Activated T-helper 17 cell treated with anti-CD3 and anti-CD28 coated beads, Interleukin-2, amount 50 U/mL, for 72 hours (primary cell): ENCODE data around the gene QSOX1. TPM values are rescaled to one million over a fixed set of nuclear protein-coding genes. Genes with fewer than 3 reads are reported as not detected.
"Not testable (repeated sequence)": the region's sequence is repeated elsewhere in the genome, so short reads cannot be mapped to it uniquely, and the experiment has no call there.

Experiments used
- ATAC-seq: fragments of 150-1000 bp; cut with Tn5 transposase; replicated peaks from 2 replicates; pipeline ENCODE4 v1.10.0; 2021; ENCODE audit warnings: mild to moderate bottlenecking, moderate library complexity
- H3K27ac Mint-ChIP-seq: one replicate; pipeline ENCODE4 v1.8.0; 2022; ENCODE audit warnings: mixed read lengths
- H3K27me3 Mint-ChIP-seq: one replicate; pipeline ENCODE4 v1.8.0; 2022; ENCODE audit warnings: mixed read lengths
- H3K36me3 Mint-ChIP-seq: one replicate; pipeline ENCODE4 v1.8.0; 2022; ENCODE audit warnings: low read depth, mild to moderate bottlenecking, mixed read lengths
- H3K4me1 Mint-ChIP-seq: one replicate; pipeline ENCODE4 v1.8.0; 2022; ENCODE audit warnings: mixed read lengths
- H3K4me3 Mint-ChIP-seq: one replicate; pipeline ENCODE4 v1.8.0; 2022; ENCODE audit warnings: mild to moderate bottlenecking, mixed read lengths
- H3K9me3 Mint-ChIP-seq: one replicate; pipeline ENCODE4 v1.8.0; 2022; ENCODE audit warnings: mixed read lengths
- total RNA-seq, 2 donors: library from RNA; stranded (reverse); gene quantifications; one replicate each; pipeline ENCODE4 v1.2.3, GENCODE V29; 2022

Gene QSOX1
- total RNA-seq, 2 donors from 2014 or later, result 41.6 to 46.8 TPM

GRCh38 chr1:180196436-180197003, 41.9 kb downstream of the QSOX1 start:
- Mint-ChIP-seq H3K4me3 (no peak overlapping the region), H3K36me3 (peaks cover 15% of the 10 kb centered on the region), H3K9me3 (no peaks in the 10 kb centered on the region), H3K27me3 (no peaks in the 10 kb centered on the region), H3K27ac (no peak overlapping the region), H3K4me1 (no peaks in the 10 kb centered on the region)
- no peak for ATAC-seq

GRCh38 chr1:180197231-180197630, 42.6 kb downstream of the QSOX1 start:
- no peak overlapping the region for H3K4me3 Mint-ChIP-seq
- no peaks in the 10 kb centered on the region for H3K4me1 Mint-ChIP-seq

GRCh38 chr1:180198196-180198595, 43.5 kb downstream of the QSOX1 start:
- no peak for ATAC-seq
- no peaks in the 10 kb centered on the region for H3K4me1 Mint-ChIP-seq
- peaks cover 15% of the 10 kb centered on the region for H3K36me3 Mint-ChIP-seq

More at GRCh38 chr1:180197231-180197630, 42.6 kb downstream of the QSOX1 start:
- Mint-ChIP-seq H3K27me3 (no peaks in the 10 kb centered on the region), H3K9me3 (no peaks in the 10 kb centered on the region), H3K27ac (no peak overlapping the region), H3K36me3 (peaks cover 15% of the 10 kb centered on the region)
- ATAC-seq, result no peak

GRCh38 chr1:180198611-180199010, 43.9 kb downstream of the QSOX1 start:
- no peaks in the 10 kb centered on the region for H3K4me1 Mint-ChIP-seq
- H3K4me3 Mint-ChIP-seq, result no peak overlapping the region
- no peak for ATAC-seq
- no peak overlapping the region for H3K27ac Mint-ChIP-seq
- H3K36me3 Mint-ChIP-seq, result peaks cover 13% of the 10 kb centered on the region
- H3K9me3 Mint-ChIP-seq, result no peaks in the 10 kb centered on the region
- H3K27me3 Mint-ChIP-seq, result no peaks in the 10 kb centered on the region

More at GRCh38 chr1:180198196-180198595, 43.5 kb downstream of the QSOX1 start:
- Mint-ChIP-seq H3K4me3 (no peak overlapping the region), H3K27me3 (no peaks in the 10 kb centered on the region), H3K27ac (no peak overlapping the region), H3K9me3 (no peaks in the 10 kb centered on the region)

- no peaks in the 10 kb centered on the region for H3K9me3 Mint-ChIP-seq
- H3K27me3 Mint-ChIP-seq, result no peaks in the 10 kb centered on the region
- H3K4me3 Mint-ChIP-seq, result no peak overlapping the region
- no peaks in the 10 kb centered on the region for H3K4me1 Mint-ChIP-seq
- H3K36me3 Mint-ChIP-seq, result peaks cover 10% of the 10 kb centered on the region
- H3K27ac Mint-ChIP-seq, result no peak overlapping the region
- no peak for ATAC-seq
Measured at GRCh38 chr1:180199018-180199417, 44.3 kb downstream of the QSOX1 start.

GRCh38 chr1:180201451-180202200, 47.0 kb downstream of the QSOX1 start:
- H3K27me3 Mint-ChIP-seq, result no peaks in the 10 kb centered on the region
- no peaks in the 10 kb centered on the region for H3K4me1 Mint-ChIP-seq
- ATAC-seq, result no peak
- peak overlapping the region; percentile 72 for H3K27ac Mint-ChIP-seq
- no peaks in the 10 kb centered on the region for H3K36me3 Mint-ChIP-seq
- no peaks in the 10 kb centered on the region for H3K9me3 Mint-ChIP-seq
- no peak overlapping the region for H3K4me3 Mint-ChIP-seq

- not testable (repeated sequence) for H3K27me3 Mint-ChIP-seq, H3K9me3 Mint-ChIP-seq, H3K27ac Mint-ChIP-seq, H3K4me3 Mint-ChIP-seq, H3K4me1 Mint-ChIP-seq, H3K36me3 Mint-ChIP-seq
- peak; percentile 65 for ATAC-seq
Measured at GRCh38 chr1:180202588-180202987, 47.9 kb downstream of the QSOX1 start.

- H3K4me1 Mint-ChIP-seq, result no peaks in the 10 kb centered on the region
- H3K27me3 Mint-ChIP-seq, result no peaks in the 10 kb centered on the region
Measured at GRCh38 chr1:180204231-180204630, 49.6 kb downstream of the QSOX1 start.

GRCh38 chr1:180206581-180206980, 51.9 kb downstream of the QSOX1 start:
- Mint-ChIP-seq H3K27ac (no peak overlapping the region), H3K36me3 (no peaks in the 10 kb centered on the region), H3K27me3 (peaks cover under 1% of the 10 kb centered on the region), H3K4me3 (no peak overlapping the region), H3K9me3 (no peaks in the 10 kb centered on the region), H3K4me1 (no peaks in the 10 kb centered on the region)
- no peak for ATAC-seq

More at GRCh38 chr1:180204231-180204630, 49.6 kb downstream of the QSOX1 start:
- no peaks in the 10 kb centered on the region for H3K9me3 Mint-ChIP-seq
- no peaks in the 10 kb centered on the region for H3K36me3 Mint-ChIP-seq
- no peak for ATAC-seq
- H3K27ac Mint-ChIP-seq, result no peak overlapping the region
- H3K4me3 Mint-ChIP-seq, result no peak overlapping the region

GRCh38 chr1:180208264-180208663, 53.6 kb downstream of the QSOX1 start:
- H3K4me1 Mint-ChIP-seq, result peaks cover 2% of the 10 kb centered on the region
- H3K9me3 Mint-ChIP-seq, result no peaks in the 10 kb centered on the region
- H3K27me3 Mint-ChIP-seq, result peaks cover 4% of the 10 kb centered on the region

GRCh38 chr1:180210008-180210620, 55.4 kb downstream of the QSOX1 start:
- Mint-ChIP-seq H3K9me3 (no peaks in the 10 kb centered on the region), H3K36me3 (no peaks in the 10 kb centered on the region), H3K4me1 (peaks cover 11% of the 10 kb centered on the region), H3K4me3 (no peak overlapping the region), H3K27ac (no peak overlapping the region), H3K27me3 (peaks cover 4% of the 10 kb centered on the region)
- no peak for ATAC-seq

More at GRCh38 chr1:180208264-180208663, 53.6 kb downstream of the QSOX1 start:
- no peak for ATAC-seq
- Mint-ChIP-seq H3K4me3 (no peak overlapping the region), H3K36me3 (no peaks in the 10 kb centered on the region), H3K27ac (no peak overlapping the region)

- Mint-ChIP-seq H3K4me3 (no peak overlapping the region), H3K27ac (no peak overlapping the region), H3K4me1 (peaks cover 11% of the 10 kb centered on the region), H3K27me3 (peaks cover 4% of the 10 kb centered on the region), H3K36me3 (no peaks in the 10 kb centered on the region), H3K9me3 (no peaks in the 10 kb centered on the region)
- no peak for ATAC-seq
Measured at GRCh38 chr1:180211156-180211859, 56.6 kb downstream of the QSOX1 start.

GRCh38 chr1:180211860-180212229, 57.2 kb downstream of the QSOX1 start:
- no peaks in the 10 kb centered on the region for H3K36me3 Mint-ChIP-seq
- ATAC-seq, result no peak
- no peak overlapping the region for H3K27ac Mint-ChIP-seq
- H3K4me1 Mint-ChIP-seq, result peaks cover 11% of the 10 kb centered on the region
- no peak overlapping the region for H3K4me3 Mint-ChIP-seq
- peaks cover 4% of the 10 kb centered on the region for H3K27me3 Mint-ChIP-seq
- no peaks in the 10 kb centered on the region for H3K9me3 Mint-ChIP-seq

- Mint-ChIP-seq H3K4me3 (peak overlapping the region; percentile 75), H3K36me3 (no peaks in the 10 kb centered on the region), H3K27ac (peak overlapping the region; percentile 81)
Measured at GRCh38 chr1:180213401-180214170, 58.9 kb downstream of the QSOX1 start.

More at GRCh38 chr1:180213401-180214170, 58.9 kb downstream of the QSOX1 start:
- H3K9me3 Mint-ChIP-seq, result no peaks in the 10 kb centered on the region
- ATAC-seq, result peak; percentile 87
- peaks cover 4% of the 10 kb centered on the region for H3K27me3 Mint-ChIP-seq
- peaks cover 11% of the 10 kb centered on the region for H3K4me1 Mint-ChIP-seq
